ENCODE results near the gene OTUB1. TPM values are rescaled to one million over a fixed set of nuclear protein-coding genes. Genes with fewer than 3 reads are reported as not detected.
"Not testable (repeated sequence)": the region's sequence is repeated elsewhere in the genome, so short reads cannot be mapped to it uniquely, and the experiment has no call there.

OTUB1 gene
- polyA plus RNA-seq, 1 donor: 45.5 TPM

DNA sequence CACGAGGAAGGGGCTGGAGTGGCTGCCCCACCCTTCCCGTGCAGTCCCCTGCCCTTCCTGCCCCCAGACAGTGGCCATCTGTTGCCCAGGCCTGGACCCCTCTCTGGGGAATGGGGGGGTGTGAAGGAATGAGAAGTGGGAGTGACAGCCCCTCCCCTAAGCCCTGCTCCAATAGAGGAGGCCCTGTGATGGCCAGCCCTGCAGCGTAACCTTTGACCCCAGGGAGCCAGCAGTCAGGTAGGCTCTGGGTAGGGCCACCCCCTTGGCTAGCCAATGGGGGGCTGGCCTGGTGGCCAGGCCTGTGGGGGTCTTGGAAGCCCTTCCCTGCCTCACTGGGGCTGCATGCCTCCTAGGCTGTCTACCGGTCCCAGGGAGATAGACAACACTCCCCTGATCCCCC, 56.1 kb downstream of the OTUB1 start:
- DNase-seq (ENCODE audit: low read depth): no peak

DNA sequence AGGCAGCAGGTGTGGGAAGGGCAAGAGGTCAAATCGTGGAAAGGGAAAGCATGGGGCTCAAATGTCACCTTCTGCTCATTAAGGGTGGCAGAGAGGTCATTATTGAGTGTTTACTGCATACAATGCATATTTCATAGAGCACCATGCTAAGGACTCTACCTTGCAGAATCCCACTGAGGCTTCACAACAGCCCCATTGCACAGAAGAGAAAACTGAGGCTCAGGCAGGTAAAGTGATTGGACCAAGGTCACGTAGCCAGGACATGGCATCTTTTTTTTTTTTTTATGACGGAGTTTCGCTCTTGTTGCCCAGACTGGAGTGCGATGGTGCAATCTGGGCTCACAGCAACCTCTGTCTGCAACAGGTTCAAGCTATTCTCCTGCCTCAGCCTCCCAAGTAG, 57.3 kb downstream of the OTUB1 start:
- no peak for DNase-seq (ENCODE audit: low read depth)

DNA sequence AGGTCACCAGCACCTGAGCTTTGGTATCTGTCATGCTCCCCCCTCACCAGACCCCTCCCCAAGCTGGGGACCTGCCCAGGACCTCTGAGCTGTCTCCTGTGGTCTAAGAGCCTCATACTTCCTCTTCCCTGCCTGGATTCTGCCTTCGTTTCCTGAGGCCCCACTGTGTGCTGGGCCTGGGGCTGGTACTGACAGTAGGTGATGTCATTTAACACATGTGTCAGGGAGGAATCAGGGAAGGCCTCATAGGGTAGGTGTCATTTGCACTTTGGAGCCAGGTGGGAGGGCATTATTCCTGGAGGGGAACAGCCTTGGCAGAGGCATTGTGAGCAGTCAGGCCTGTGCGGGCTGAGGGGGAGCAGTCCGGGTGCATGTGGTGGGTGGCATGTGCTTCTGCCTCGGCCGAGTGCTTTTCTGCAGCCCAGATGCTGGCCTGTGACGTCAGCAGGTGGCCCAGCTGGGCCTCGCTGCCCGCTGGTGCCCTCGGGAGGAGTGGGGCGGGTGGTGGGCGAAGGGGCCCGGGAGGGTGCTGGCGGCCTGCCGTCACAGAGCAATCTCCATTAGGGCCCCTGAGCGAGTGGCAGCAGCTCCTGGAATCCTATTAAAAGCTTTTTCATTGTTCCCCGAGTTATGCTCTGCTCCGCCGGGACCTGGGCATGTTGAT, 58.6 kb downstream of the OTUB1 start:
- no peak for DNase-seq (ENCODE audit: low read depth)

DNA sequence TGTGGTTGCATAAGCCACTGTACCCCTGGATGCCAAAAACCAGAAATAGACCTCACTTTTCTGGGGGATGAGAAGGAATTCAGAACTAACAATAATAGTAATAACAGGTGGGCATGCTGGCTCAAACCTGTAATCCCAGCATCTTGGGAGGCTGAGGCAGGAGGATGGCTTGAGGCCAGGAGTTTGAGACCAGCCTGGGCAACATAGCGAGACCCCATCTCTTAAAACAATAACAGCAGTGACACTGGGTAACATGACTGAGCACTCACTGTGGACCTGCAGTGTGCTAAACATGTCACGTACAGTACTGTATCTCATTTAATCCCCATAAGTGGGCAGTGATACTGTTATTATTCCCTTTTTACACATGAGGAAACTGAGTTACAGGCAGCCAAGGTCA, 59.5 kb downstream of the OTUB1 start:
- DNase-seq (ENCODE audit: low read depth): no peak

DNA sequence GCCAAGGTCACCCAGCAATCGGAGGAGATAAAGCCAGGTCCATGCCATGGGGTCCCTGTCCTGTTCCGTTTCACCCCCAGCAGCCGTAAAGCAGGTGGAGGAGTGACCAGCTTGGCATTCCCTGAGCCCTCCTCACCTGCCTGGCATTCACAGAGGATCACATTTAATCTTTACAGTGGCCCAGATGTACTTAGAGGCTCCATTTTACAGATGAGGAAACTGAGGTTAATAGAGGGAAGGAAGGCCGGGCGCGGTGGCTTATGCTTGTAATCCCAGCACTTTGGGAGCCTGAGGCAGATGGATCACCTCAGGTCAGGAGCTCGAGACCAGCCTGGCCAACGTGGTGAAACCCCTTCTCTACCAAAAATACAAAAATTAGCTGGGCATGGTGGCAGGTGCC, 61.1 kb downstream of the OTUB1 start:
- DNase-seq (ENCODE audit: low read depth): not testable (repeated sequence)

Other genes starting within 250 kb of the OTUB1 start
- gene ZFTA, start 217.7 kb upstream of the OTUB1 start, polyA plus RNA-seq (ENCODE audit: insufficient read length): 30.2 TPM
- gene SPINDOC, start 173.0 kb upstream of the OTUB1 start, polyA plus RNA-seq (ENCODE audit: insufficient read length): 20.1 TPM
- gene MARK2, start 147.3 kb upstream of the OTUB1 start, polyA plus RNA-seq (ENCODE audit: insufficient read length): 16.7 TPM
- 11.5 TPM for gene RCOR2, start 69.3 kb upstream of the OTUB1 start, polyA plus RNA-seq (ENCODE audit: insufficient read length)
- gene NAA40, start 47.4 kb upstream of the OTUB1 start, polyA plus RNA-seq (ENCODE audit: insufficient read length): 17.5 TPM
- 239 TPM for gene COX8A, start 11.8 kb upstream of the OTUB1 start, polyA plus RNA-seq (ENCODE audit: insufficient read length)
- 2.9 TPM for gene FLRT1, start 49.5 kb downstream of the OTUB1 start, polyA plus RNA-seq (ENCODE audit: insufficient read length)
- gene MACROD1, start 179.7 kb downstream of the OTUB1 start, polyA plus RNA-seq (ENCODE audit: insufficient read length): 68.0 TPM
- 137 TPM for gene STIP1, start 199.7 kb downstream of the OTUB1 start, polyA plus RNA-seq (ENCODE audit: insufficient read length)
- 7.4 TPM for gene FERMT3, start 220.3 kb downstream of the OTUB1 start, polyA plus RNA-seq (ENCODE audit: insufficient read length)
- 69.1 TPM for gene TRPT1, start 239.7 kb downstream of the OTUB1 start, polyA plus RNA-seq (ENCODE audit: insufficient read length)
- 19.8 TPM for gene NUDT22, start 239.8 kb downstream of the OTUB1 start, polyA plus RNA-seq (ENCODE audit: insufficient read length)
- gene DNAJC4, start 244.1 kb downstream of the OTUB1 start, polyA plus RNA-seq (ENCODE audit: insufficient read length): 65.1 TPM
- 94.3 TPM for gene VEGFB, start 248.1 kb downstream of the OTUB1 start, polyA plus RNA-seq (ENCODE audit: insufficient read length)

All from forelimb muscle (tissue), 1 donor.